Activated CD4-positive, CD25-positive, alpha-beta regulatory T cell treated with anti-CD3 and anti-CD28 coated beads, Interleukin-2, amount 50 U/mL, for 72 hours (primary cell): ENCODE data around the gene SLX9.
A peak's percentile ranks its signal among the peaks of the same experiment; 100 is the strongest.

Experiments used
- DNase-seq: peaks from one replicate; pipeline ENCODE4 v3.0.0; 2021

SLX9 gene

DNA sequence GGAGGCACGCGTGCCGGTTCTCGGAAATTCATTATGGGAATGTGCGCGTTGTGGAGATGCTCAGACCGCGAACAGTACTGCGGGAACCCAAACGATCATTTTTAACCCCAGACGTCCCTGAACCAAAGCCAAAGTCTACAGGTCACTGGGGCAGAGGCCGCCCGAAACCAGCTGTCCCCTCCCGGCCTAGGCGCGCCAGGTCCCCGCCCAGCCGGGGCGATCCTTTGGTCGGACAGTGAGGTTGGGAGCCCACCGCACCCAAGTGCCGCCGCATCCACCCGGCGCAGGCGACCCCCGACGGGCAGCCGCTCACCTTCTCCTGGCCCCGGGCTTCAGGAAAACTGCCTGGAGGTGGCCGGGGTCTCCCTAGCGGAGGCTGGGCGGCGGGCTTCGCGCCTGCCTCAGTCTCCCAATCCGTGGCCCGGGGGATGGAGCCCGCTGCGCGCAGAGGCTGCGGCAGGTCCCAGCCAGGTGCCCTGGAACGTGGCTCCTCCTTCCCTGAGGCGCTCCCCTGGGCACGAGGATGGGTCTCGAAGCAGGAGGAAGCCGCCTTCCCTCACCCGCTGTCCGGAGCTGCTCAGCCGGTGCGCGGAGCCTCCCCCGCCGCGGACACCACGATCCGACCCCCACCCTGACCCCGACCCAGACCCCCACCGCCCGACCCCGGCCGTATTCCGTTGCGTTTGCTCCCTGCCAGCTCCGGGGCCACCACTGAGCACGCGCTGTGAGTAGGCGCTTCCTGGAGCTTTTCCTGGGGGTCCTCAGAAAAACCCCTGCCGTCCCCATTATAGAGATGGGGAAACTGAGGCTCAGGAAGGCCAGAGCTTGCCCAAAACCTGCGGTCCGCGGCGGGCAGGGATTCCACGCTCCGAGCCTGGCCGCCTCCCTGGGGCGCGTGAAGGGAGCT lies 8.1 kb upstream of the SLX9 start:
- DNase-seq: no peak

DNA sequence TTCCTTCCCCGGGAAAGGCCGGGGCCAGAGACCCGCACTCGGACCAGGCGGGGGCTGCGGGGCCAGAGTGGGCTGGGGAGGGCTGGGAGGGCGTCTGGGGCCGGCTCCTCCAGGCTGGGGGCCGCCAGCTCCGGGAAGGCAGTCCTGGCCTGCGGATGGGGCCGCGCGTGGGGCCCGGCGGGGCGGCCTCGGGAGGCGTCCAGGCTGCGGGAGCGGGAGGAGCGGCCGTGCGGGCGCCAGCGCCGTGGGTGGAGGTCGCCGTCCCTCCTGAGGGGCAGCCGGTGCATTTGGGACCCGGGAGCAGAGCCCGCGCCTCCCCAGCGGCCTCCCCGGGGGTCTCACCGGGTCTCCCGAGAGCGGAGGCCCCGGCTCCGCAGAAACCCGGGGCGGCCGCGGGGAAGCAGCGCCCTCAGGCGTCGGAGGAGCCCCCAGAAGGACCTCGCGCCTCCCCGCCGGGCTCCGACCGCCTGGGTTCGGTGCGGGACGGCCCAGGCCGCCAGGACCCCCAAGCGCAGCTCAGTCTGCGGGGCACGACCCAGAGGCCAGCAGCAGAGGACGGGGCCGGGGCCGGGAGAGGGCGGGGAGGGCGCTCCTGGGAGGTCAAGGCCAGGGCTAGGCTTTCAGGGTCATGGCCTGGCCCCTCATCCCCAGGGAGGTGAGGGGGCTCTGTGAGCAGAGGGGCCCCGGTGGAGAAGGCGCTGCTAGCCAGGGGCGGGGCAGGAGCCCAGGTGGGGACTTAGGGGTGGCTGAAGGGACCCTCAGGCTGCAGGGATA lies 7.2 kb upstream of the SLX9 start:
- peak; percentile 74 for DNase-seq

DNA sequence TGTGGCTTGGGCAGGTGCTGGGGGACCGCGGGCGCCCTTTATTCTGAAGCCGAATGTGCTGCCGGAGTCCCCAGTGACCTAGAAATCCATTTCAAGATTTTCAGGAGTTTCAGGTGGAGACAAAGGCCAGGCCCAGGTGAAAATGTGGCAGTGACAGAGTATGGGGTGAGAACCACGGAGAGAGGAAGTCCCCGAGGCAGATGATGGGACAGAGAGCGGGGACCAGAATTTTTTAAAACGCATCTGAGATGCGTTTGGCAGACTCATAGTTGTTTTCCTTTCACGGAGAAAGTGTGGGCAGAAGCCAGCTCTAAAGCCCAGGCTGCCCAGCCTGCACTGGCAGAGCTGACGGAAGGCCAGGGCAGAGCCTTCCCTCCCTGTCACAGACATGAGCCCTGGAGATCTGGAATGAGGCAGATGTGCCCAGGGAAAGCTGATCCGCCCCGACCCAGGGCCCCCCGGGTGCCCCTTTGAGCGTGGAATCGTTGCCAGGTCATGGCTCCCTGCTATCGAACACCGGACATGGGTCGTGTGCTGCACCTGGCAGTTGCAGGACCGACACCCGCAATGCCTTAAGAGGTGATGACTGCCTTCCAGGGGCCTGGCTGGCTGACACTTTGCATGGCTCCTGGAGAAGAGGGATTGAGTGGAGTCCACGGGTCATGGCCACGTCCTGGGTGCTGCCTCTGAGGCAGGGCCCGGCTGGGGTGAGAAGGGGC lies 6.5 kb upstream of the SLX9 start:
- DNase-seq: no peak

DNA sequence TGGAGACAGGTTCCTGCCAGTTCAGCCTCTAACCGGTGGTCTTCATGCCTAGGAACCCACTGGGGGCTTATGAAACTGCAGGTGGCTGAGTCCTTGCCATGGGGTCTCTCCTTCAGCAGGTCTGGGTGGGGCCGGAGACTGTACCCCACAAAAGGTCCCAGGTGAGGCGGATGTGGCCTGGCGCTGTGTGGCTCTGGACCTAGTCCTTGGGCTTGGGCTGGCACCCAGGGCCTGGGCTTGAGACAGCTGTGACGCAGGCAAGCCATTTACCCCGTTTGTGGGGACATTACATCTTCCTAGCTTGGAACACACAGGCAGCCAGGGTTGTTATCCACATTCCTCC lies 5.9 kb upstream of the SLX9 start:
- DNase-seq: no peak

DNA sequence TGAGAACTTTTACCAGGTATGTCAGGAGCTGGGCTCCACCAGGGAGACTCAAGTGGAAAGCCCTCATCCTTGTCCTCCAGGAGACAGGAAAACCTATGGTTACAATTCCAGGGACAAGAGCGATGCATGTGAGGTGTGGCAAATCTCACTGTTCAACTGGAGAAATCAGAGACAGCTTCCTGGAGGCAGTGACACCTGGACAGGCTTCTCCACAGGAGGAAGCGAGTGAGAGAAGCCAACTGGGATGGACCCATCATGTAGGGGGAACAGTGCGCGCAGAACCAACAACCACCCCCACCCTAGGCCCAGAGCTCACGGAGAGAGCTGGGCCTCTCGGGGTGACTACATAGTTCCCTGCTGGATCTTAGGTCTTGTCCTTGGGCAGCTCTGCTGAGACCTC lies 5.6 kb upstream of the SLX9 start:
- no peak for DNase-seq

DNA sequence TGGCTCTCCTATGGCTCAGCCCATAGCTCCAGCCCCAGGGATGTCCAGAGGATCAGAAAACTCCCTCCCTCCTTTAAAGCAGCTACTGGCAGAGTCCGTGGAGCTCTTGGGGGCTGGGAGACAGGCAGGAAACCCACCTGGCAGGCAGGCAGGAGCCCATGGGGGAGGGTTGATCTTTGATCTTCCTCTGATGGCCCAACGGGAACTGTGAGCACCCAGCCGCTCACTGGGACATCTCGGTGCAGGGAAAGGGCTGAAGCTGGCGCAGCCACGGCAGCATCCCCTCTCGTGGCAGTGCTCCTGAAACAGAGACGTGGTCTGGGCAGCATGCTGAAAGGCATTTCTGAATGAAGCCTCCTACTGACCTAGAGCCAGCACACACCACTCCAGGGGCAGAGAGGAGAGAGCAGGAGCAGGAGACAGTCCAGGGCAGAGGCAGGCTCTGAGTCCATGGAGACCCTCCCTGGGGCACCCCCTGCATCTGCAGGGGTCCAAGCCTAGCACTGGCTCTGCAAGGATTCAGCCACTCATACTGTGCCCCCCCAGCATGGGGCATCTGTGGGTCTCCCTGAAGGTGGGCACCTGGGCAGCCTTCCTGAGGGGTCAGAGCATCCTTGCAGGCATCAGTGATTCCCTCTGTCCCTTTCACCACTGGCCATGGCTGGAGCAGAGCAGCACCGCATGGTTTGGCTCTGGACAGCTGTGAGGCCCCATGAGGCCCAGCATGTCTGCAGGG lies 4.9 kb upstream of the SLX9 start:
- DNase-seq: no peak

DNA sequence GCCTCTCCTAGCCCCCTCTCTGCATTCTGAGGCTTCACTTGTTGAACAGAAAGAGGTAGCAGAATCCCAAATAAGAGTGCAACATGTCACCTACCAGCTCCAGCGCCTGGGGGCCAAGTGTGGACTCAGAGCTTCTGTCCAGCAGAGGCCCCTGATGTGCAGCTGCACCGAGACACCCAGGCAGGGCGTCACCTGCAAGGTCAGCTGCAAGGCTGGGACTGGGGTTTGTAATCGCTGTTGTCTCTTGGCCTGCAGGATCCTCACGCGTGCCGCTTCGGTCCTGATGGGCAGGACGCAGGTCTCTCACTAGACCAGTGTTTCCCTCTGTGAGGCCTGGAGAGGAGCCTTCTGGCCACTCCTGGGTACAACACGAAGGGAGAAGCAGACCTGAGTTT lies 4.3 kb upstream of the SLX9 start:
- no peak for DNase-seq

DNA sequence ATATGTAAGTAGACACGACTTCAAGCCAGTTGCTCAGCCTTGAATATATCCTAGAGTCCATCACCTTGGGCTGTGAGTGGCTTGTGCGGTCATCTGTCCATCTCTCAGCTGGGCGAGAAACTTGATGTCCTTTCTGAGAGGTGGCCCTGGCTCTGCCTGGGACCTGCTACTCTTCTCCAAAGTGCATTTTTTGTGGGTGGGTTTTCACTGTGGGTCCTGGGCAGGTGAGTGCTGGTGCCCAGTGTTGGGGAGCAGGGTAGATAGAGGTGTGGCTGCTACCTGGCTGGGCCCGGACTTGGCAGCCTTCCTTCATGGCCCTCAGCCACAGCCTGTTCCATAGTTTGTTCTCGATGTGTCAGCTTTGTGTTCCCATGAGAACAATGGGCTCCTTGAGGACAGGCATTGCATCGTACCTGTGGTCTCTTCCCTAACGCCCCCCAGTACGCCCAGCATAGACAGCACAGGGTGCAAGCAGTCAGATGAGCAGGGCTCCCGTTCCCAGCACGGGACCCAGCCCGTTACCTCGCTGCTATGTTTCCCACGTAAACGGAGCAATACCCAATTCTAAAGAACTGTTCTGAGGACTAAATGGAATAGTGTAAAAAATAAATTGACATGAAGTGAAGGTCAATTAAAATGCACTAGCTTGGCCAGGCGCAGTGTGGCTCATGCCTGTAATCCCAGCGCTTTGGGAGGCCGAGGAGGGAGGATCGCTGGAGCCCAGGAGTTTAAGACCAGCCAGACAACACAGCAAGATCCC lies 877 bp upstream of the SLX9 start:
- no peak for DNase-seq

DNA sequence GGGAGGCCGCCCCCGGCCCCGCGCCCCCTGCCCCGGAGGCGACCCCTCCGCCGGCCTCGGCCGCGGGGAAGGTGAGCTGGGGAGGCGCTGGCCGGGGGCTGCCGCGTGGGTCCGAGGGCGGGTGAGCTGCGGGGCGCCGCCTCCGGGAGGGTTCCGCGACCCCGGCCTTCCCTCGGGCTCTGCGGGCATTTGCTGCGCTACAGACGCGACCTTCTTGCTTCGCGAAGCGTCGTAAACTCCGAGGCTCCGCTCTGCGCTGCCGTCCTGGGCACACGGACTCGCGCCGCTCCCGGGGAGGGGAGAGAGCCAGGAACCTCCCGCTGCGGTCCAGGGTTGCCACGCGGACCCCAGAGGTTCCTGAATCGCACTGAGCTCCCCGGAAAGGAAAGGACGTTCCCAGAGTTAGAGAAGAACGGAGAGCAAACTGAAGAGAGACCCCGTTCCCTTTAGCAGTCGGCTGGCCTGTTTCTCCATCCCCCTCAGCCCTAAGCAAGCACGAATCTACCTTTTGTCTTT lies 345 bp downstream of the SLX9 start:
- no peak for DNase-seq

DNA sequence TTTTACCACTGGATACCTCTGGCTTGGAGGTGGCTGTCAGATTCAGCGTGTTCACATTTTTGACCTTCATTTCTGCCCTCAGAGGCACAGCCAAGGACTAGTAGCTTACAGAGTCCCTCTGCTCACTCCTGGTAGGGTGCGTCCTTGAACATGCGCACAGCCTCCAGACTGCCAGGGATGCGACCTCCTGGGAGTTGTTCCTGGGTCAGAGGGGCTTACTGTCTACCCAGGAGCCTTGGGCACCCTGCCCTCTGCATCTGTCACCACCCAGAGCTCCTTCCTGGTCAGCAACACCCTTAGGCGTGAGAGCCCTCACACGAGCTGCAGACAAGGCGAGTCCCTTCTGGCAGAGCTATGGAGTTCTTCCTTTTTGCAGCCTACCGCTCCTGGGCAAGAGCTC lies 1.7 kb downstream of the SLX9 start:
- no peak for DNase-seq

DNA sequence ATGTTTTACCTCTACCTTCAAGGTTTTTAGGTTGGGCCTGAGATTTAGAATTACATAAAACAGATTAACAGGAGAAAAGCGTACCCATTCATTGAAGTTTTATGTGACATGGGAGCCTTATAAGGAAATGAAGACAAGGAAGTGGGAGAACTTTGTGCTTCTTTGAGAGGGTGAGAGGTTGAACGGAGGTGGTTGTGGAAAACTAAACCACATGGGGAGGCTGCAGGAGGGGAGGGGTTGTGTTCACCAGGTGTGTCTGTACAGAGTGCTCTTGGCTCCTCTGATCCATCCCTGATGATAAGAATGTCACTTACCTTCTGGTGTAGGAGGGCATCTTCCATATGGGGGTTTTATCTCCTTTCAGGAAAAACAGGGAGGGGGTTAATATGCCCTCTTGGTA lies 2.7 kb downstream of the SLX9 start:
- DNase-seq: no peak

DNA sequence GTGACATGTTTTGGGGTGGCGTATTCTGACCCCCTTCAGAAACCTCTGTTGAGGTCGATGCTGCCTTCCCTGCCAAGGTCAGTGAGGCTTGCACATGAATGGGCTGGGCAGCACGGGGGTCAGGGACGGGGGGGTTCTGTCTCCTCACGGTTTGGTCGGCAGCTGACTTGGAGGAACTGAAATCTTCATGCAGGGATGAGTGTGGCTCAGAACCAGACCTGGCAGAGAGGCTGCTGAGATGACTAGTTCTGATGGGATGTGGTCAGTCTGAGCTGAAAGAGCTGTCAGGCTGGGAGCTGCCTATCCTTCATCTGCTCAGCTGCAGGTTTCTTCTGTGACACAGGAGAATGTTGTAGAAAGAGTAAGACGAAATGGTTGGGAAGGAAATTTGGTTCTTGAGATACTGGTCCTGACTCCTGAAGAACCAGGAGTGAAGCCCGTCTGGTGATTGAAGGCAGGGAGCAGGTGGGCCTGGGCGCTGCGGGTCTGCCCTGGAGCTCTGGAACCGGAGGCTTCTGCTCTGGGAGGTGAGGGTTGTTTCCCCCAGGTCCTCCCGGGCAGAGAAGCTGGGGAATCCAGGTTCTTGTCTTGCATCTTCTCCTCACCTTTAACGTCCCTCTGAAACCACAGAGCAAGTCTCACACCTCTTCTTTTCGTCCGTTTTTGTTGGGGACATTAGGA lies 3.3 kb downstream of the SLX9 start:
- DNase-seq: no peak

DNA sequence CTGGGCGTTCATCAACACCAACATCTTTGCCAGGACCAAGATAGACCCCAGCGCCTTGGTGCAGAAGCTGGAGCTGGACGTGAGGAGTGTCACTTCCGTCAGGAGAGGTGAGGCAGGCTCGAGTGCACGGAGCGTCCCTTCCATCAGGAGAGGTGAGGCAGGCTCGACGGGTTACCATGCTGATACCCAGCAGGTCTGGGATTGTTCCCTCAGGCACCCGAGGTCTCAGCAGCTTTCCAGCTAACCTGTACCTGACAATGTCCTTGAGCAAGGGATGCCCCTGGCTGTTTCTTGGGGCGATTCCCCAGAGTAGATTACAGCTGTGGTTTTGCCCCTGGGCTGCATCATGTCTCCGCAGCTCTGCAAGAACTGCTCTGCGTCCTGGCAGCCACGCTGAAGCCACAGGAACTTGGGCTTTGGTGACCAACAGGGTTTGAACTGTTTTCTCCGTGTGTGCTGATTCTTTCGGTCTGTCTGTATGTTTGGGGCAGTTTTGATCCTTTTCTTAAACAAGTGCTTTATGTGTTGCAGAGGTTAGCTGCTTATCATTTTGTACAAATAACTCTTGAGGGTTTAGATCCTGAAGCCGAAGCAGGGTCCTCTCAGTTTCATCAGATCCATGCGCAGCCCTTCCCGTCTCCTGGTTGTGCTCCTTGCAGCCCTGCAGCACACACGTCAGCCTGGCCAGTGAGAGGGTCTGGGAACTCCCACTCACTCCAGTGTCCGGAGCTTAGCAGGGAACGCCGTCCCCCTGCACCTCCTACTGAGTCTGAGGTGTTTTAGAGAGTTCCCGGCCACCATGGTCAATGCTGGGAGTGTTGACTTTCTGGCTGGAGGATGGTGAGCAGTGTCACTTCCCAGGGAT lies 4.1 kb downstream of the SLX9 start:
- DNase-seq: no peak

DNA sequence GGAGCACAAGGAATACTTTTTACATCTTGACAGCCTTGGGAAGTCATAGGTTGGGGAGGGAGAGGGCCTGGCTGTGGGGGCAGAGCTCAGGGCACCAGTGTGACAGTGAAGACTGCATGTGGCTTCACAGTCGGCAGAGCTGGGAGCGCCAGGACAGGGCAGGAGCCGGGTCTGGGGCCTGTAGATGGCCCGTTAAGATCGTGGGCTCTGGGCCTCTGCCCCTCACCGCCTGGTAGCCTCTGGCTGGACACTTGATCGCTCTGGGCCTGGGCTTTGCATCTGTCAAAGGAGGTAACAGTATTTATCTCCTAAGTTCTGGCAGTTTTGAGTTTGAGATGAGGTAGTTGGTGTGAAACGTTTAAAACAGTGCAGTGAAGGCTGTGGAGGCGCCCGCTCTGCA lies 4.8 kb downstream of the SLX9 start:
- DNase-seq: no peak

DNA sequence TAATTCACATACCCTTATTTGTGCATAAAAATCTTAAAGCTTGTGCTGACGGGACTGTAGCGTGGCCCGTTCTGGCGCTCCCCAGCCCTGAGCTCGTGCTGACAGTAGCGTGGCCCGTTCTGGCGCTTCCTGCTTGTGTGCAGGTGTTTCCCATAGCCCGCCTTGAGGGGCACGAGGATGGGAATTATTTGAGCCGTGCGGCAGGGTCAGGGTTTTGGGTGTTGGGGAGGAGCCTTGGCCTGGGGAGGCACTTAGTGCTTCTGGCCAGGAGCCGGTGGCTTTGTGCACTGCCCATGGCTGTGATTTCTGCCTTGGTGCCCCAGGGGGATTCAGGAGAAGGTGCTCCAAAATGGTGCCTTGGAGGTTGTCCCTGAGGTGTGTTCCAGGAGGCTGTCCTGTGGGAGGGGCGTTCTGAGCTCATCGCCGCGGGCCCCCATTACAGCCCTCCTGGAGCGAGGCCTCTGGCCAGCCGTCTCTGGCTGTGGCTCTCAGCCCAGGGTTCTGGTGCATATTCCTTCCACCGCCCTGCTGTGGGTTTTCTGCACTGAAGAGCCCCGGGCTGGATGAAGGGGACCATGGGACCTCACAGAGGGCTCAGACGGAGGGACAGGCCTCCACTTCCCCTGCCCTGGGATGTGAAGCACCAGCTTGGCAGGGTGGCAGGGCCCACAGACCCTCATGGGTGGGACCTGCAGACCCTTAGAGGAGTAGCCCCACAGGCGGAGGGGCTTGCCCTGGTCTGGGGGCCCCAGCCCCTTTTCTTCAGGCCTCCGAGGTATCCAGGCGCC lies 6.6 kb downstream of the SLX9 start:
- DNase-seq: no peak

DNA sequence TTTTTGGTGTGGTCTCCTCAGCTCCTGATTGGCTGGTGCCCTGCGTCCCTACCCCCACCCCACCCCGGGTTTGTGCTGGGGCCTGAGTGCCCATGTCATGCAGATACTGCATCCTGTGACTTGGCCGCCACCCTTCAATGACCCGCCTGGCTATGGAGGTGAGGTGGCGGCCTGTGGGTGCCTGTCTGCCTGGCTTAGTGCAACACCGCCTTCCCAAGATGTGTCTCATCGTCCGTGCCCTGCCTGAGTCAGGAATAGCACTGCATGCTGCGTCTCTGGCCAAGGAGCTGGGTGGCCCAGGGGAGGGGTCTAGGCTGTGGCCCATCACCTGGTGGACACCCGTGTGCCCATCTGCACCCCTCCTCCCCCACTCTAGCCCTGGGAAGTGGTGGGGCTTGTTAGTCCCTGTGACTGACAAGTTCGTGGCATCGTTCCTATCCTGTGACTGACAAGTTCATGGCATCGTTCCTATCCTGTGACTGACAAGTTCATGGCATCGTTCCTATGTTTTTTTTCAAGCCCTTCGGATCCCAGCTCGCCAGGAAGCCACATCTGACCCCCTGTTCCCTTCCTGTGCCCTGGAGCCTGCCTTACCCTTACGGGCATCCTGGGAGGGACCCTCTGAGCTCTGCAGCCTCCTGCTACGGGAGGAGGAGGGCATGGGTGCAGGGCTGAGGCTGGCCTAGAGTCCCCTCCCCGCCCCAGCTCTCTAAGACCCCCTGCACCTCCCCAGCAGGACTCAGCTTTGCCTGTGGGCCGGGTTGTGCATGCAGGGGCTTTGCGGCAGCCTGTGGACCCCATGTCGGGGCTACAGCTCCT lies 7.5 kb downstream of the SLX9 start:
- DNase-seq: no peak

DNA sequence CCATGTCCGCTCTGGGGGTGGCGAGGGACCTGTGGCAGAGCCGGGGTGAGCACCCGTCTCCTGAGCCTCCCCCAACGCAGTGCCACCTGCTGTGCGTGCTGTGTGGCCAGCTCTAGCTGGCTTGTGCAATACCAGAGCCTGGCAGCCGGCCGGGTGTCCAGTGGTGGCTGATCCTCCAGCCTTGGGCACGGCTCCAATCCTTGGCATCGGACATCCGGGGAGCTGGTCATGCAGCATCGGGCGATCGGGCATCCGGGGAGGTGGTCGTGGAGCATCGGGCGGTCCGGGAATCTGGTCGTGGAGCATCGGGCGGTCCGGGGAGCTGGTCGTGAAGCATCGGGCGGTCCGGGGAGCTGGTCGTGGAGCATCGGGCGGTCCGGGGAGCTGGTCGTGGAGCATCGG lies 8.1 kb downstream of the SLX9 start:
- DNase-seq: no peak

DNA sequence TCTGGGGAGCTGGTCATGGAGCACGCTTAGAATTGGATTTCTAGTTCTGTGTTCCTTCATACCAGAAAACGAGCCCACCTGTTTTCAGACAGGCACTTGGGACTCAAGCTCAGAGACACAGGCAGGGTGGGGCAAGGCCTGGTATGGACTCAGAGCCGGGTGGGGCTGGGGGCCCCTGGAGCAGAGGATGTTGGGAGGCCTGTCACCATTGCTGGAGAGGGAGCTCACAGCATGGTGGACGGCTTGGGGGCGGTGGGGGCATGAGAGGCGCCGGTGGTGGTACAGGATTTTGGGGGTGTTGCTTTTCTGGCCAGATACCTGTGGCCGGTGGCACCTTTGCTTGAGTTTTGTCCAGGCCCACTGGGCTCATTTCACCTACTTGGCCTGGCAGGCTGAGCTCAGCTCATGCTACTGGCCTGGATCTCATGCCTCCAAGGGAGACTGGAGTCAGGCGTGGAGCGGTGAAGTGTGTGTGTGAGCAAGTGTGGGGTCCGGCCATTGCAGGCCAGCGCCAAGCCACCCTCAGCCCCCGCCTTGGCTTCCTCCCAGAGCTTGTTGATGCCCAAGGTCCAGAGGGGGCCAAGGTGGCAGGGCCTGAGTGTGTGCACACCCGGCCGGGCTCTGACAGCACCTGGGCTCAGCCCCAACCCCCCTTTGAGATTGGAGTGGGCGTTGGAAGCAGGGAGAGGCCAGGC lies 8.7 kb downstream of the SLX9 start:
- DNase-seq: no peak
